Osteocyte (in vitro differentiated cells): Measurements from ENCODE around the gene CYP19A1. TPM values are rescaled to one million over a fixed set of nuclear protein-coding genes. Genes with fewer than 3 reads are reported as not detected.

Source experiments
- DNase-seq: peaks from one replicate; pipeline ENCODE4 v3.0.0; 2021; ENCODE audit warnings: mixed read lengths; ENCODE audit not compliant: unreplicated experiment; ENCODE audit errors: extremely low spot score
- H3K27ac Mint-ChIP-seq: one replicate; pipeline ENCODE4 v1.8.0; 2021; ENCODE audit warnings: mild to moderate bottlenecking, mixed read lengths; ENCODE audit not compliant: unreplicated experiment
- H3K27me3 Mint-ChIP-seq: one replicate; pipeline ENCODE4 v1.8.0; 2021; ENCODE audit warnings: mixed read lengths; ENCODE audit not compliant: unreplicated experiment
- H3K36me3 Mint-ChIP-seq: one replicate; pipeline ENCODE4 v1.8.0; 2021; ENCODE audit warnings: mixed read lengths; ENCODE audit not compliant: unreplicated experiment
- H3K4me1 Mint-ChIP-seq: one replicate; pipeline ENCODE4 v1.8.0; 2021; ENCODE audit warnings: mixed read lengths; ENCODE audit not compliant: unreplicated experiment
- H3K4me3 Mint-ChIP-seq: one replicate; pipeline ENCODE4 v1.8.0; 2021; ENCODE audit warnings: mild to moderate bottlenecking, moderate library complexity, mixed read lengths; ENCODE audit not compliant: unreplicated experiment
- H3K9me3 Mint-ChIP-seq: one replicate; pipeline ENCODE4 v1.8.0; 2021; ENCODE audit warnings: mixed read lengths; ENCODE audit not compliant: unreplicated experiment
- total RNA-seq: library from RNA; stranded (reverse); gene quantifications from 2 replicates; pipeline ENCODE4 v1.2.1, GENCODE V29; 2021
- TF ChIP-seq, protein P1 (sequence below): fragments of 200-600 bp; sonication (generic); IDR thresholded peaks from 2 replicates; pipeline ENCODE4 v1.5.0; 2021; ENCODE audit warnings: antibody characterized with exemption, mild to moderate bottlenecking, moderate library complexity

Gene CYP19A1
- total RNA-seq, 1 donor from 2014 or later = not detected

DNA sequence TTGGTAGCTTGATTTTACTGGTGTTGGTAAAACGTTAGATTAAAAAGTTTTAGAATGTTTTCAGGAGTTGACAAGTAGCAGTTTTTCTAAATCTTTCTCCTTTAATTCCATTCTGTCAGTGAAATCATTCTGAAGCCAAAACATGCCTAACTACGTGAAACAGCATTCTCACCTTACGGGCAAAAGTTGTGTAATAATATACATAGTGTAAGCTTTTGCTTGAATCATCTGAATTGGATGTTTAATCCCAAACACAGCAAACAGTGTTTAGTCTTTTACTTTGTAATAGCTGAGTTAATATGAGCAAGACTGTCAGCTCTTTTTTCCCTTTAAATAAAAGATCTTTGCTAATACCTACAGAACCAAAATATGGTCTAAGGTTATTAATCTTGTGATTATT, 100.6 kb downstream of the CYP19A1 start:
- H3K4me1 Mint-ChIP-seq = no peaks in the 10 kb centered on the region
- TF ChIP-seq, protein P1, sequence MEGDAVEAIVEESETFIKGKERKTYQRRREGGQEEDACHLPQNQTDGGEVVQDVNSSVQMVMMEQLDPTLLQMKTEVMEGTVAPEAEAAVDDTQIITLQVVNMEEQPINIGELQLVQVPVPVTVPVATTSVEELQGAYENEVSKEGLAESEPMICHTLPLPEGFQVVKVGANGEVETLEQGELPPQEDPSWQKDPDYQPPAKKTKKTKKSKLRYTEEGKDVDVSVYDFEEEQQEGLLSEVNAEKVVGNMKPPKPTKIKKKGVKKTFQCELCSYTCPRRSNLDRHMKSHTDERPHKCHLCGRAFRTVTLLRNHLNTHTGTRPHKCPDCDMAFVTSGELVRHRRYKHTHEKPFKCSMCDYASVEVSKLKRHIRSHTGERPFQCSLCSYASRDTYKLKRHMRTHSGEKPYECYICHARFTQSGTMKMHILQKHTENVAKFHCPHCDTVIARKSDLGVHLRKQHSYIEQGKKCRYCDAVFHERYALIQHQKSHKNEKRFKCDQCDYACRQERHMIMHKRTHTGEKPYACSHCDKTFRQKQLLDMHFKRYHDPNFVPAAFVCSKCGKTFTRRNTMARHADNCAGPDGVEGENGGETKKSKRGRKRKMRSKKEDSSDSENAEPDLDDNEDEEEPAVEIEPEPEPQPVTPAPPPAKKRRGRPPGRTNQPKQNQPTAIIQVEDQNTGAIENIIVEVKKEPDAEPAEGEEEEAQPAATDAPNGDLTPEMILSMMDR = no peak
- peaks cover 59% of the 10 kb centered on the region for H3K27me3 Mint-ChIP-seq
- H3K27ac Mint-ChIP-seq = no peak overlapping the region
- no peaks in the 10 kb centered on the region for H3K36me3 Mint-ChIP-seq
- no peak overlapping the region for H3K4me3 Mint-ChIP-seq
- H3K9me3 Mint-ChIP-seq = no peaks in the 10 kb centered on the region
- DNase-seq = no peak

DNA sequence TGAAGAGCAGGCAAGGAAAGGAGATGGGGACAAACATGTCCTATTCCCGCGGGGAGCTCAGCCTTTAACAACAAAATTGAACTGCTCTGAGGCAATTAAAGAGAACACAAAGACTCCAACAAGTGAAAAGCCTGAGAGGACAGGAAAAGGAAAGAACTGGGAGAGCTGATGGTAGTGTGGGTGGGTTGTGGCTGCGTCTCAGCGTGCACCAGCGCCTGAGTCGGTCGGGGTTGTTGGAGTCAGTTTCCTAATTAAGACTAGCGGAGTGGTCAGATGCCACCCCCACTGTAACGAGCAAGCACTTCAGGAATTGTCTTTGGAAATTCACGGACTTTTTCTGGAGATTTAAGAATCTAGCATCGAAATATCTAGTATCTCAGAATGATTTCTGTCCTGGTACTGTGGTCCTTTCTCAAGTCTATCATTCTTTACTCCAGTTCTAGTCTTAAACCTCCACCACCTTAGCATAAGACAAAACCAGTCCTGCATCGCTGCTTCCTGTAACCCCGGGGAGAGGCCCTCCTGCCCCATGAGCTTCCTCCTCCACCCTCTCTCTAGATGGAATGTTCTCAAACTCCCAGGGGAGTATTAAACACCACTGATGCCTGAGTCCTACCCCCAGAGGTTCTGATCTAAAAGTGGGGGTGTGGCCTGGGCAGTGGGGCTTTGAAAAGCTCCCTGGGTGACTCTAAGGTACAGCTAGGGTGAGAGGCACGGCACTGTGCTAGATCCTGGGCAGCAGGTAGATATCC, 104.0 kb downstream of the CYP19A1 start:
- H3K4me1 Mint-ChIP-seq = no peaks in the 10 kb centered on the region
- DNase-seq = no peak
- H3K4me3 Mint-ChIP-seq = no peak overlapping the region
- TF ChIP-seq, protein P1 = no peak
- H3K9me3 Mint-ChIP-seq = no peaks in the 10 kb centered on the region
- H3K36me3 Mint-ChIP-seq = no peaks in the 10 kb centered on the region
- no peak overlapping the region for H3K27ac Mint-ChIP-seq
- peaks cover 34% of the 10 kb centered on the region for H3K27me3 Mint-ChIP-seq

GRCh38 chr15:51232581-51232980, 105.8 kb downstream of the CYP19A1 start:
- TF ChIP-seq, protein P1 = no peak

GRCh38 chr15:51229907-51230330, 108.5 kb downstream of the CYP19A1 start:
- TF ChIP-seq, protein P1 = peak; percentile 49
- Mint-ChIP-seq H3K9me3 (no peaks in the 10 kb centered on the region), H3K27ac (no peak overlapping the region), H3K4me1 (peaks cover 9% of the 10 kb centered on the region), H3K36me3 (no peaks in the 10 kb centered on the region), H3K4me3 (no peak overlapping the region), H3K27me3 (no peaks in the 10 kb centered on the region)
- no peak for DNase-seq

More at GRCh38 chr15:51232581-51232980, 105.8 kb downstream of the CYP19A1 start:
- Mint-ChIP-seq H3K27me3 (peaks cover 21% of the 10 kb centered on the region), H3K36me3 (no peaks in the 10 kb centered on the region), H3K9me3 (no peaks in the 10 kb centered on the region), H3K4me3 (no peak overlapping the region), H3K27ac (no peak overlapping the region), H3K4me1 (peaks cover 7% of the 10 kb centered on the region)
- DNase-seq = no peak

DNA sequence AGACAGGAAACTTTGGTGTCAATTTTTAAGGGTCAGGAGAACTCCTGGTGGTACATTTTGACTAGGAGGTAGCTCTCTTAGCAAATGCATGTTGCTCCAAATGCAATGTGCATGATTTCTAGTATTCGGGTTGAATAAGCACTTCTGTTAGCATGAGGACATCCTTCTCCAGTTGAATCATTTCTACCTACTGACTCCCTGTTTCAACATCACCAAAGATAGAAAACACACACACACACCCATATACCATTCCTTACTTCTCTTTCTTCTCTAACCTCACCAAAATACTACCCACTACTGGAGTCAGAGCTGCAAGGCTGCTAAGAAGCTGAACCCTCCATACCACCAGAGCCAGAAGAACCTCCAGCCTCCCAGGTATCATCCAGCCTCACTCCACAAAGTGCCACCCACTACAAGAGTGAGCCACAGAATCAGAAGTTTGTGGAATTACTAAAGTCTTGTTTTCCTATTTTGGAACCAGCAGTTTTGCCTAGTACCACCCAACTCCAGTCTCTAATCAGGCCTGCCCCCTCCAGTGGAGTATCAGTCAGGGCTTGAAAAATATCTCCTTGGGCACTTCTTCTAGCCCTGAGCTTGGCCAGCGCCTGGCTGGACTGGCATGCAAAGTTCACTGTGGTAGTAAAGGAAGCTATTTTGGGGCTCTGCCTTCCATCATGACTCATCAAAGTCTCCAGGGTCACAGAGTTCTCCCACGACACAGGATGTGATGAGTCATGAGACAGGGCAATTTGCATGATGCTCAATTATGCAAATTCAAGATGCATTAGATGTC, 110.3 kb downstream of the CYP19A1 start:
- DNase-seq = no peak
- Mint-ChIP-seq H3K9me3 (no peaks in the 10 kb centered on the region), H3K27ac (peak overlapping the region; percentile 3), H3K27me3 (no peaks in the 10 kb centered on the region), H3K36me3 (no peaks in the 10 kb centered on the region), H3K4me3 (no peak overlapping the region), H3K4me1 (peaks cover 19% of the 10 kb centered on the region)
- TF ChIP-seq, protein P1 = no peak
